CD14-positive monocyte (primary cell): ENCODE data around the gene CCR1. TPM values are rescaled to one million over a fixed set of nuclear protein-coding genes. Genes with fewer than 3 reads are reported as not detected.

Source experiments
- DNase-seq, 3 donors: peaks; one replicate each; pipeline ENCODE4 v3.0.0-alpha.2; 2011 to 2022
- H2AFZ ChIP-seq: 2 replicates; pipeline ENCODE4 v1.6.0; 2012; ENCODE audit warnings: mild to moderate bottlenecking, low read depth, low read length, inconsistent platforms; ENCODE audit not compliant: insufficient read depth, poor library complexity, severe bottlenecking
- H3K27ac ChIP-seq, 2 donors: 1 replicate in 1 of 2; 2 replicates in 1 of 2; pipeline ENCODE4 v1.5.1; 2012 to 2013; ENCODE audit warnings: low read length in 2 of 2, control low read depth in 1 of 2, inconsistent platforms in 1 of 2, low read depth in 1 of 2, mild to moderate bottlenecking in 1 of 2
- H3K27me3 ChIP-seq, 2 donors: one replicate each; pipeline versions ENCODE4 v1.6.0 to v1.6.1; 2011 to 2013; ENCODE audit warnings: low read length in 2 of 2; ENCODE audit not compliant: control insufficient read depth in 2 of 2, insufficient read depth in 2 of 2
- H3K36me3 ChIP-seq, 2 donors: replicated peaks in 1 of 2; 1 replicate in 1 of 2; 2 replicates in 1 of 2; pipeline versions ENCODE4 v1.5.1 to v1.6.1; 2012 to 2013; ENCODE audit warnings: low read length in 2 of 2, control low read depth in 1 of 2, inconsistent platforms in 1 of 2, mild to moderate bottlenecking in 1 of 2; ENCODE audit not compliant: insufficient read depth in 2 of 2, control insufficient read depth in 1 of 2
- H3K4me1 ChIP-seq, 2 donors: 1 replicate in 1 of 2; 2 replicates in 1 of 2; pipeline versions ENCODE4 v1.5.1 to v1.6.1; 2012 to 2013; ENCODE audit warnings: low read length in 2 of 2, control low read depth in 1 of 2, inconsistent platforms in 1 of 2, mild to moderate bottlenecking in 1 of 2, moderate library complexity in 1 of 2; ENCODE audit not compliant: insufficient read depth in 2 of 2, control insufficient read depth in 1 of 2
- H3K4me2 ChIP-seq: replicated peaks from 2 replicates; pipeline ENCODE3; 2012; ENCODE audit warnings: low read length, moderate library complexity, mild to moderate bottlenecking; ENCODE audit not compliant: poor library complexity, severe bottlenecking; ENCODE audit errors: extremely low read depth
- H3K4me3 ChIP-seq, 3 experiments: fragments of 200-600 bp in 1 of 3; sonication (generic) in 1 of 3; replicated peaks in 1 of 3; 1 replicate in 2 of 3; 2 replicates in 1 of 3; pipeline ENCODE4 v1.5.1; 2011 to 2013; ENCODE audit warnings: low read length in 3 of 3, mild to moderate bottlenecking in 3 of 3, control low read depth in 2 of 3, low read depth in 2 of 3, inconsistent platforms in 1 of 3, moderate library complexity in 1 of 3
- H3K79me2 ChIP-seq: 2 replicates; pipeline ENCODE4 v1.6.0; 2012; ENCODE audit warnings: mild to moderate bottlenecking, control low read depth, inconsistent platforms, low read length, moderate library complexity; ENCODE audit not compliant: insufficient read depth
- H3K9ac ChIP-seq: 2 replicates; pipeline ENCODE4 v1.6.0; 2017; ENCODE audit warnings: low read length, mild to moderate bottlenecking; ENCODE audit not compliant: insufficient read depth, poor library complexity, severe bottlenecking
- H3K9me3 ChIP-seq, 2 donors: replicated peaks in 1 of 2; 1 replicate in 1 of 2; 2 replicates in 1 of 2; pipeline versions ENCODE4 v1.5.1 to v1.6.1; 2012 to 2013; ENCODE audit warnings: low read length in 2 of 2, control low read depth in 1 of 2; ENCODE audit not compliant: control insufficient read depth in 1 of 2, insufficient read depth in 1 of 2
- H4K20me1 ChIP-seq: 2 replicates; pipeline ENCODE4 v1.6.0; 2012; ENCODE audit warnings: mild to moderate bottlenecking, low read length, control low read depth, moderate library complexity; ENCODE audit not compliant: insufficient read depth
- H3K27ac Mint-ChIP-seq, 7 donors: one replicate each; pipeline ENCODE4 v1.8.0; 2020; ENCODE audit warnings: mild to moderate bottlenecking in 7 of 7, mixed read lengths in 7 of 7, moderate library complexity in 6 of 7, inconsistent platforms in 2 of 7
- H3K27me3 Mint-ChIP-seq, 3 donors: one replicate each; pipeline ENCODE4 v1.8.0; 2021 to 2022; ENCODE audit warnings: low read depth in 3 of 3, mild to moderate bottlenecking in 3 of 3, mixed read lengths in 3 of 3, moderate library complexity in 3 of 3, inconsistent platforms in 1 of 3
- H3K36me3 Mint-ChIP-seq, 2 donors: one replicate each; pipeline ENCODE4 v1.8.0; 2020; ENCODE audit warnings: mixed read lengths in 2 of 2, inconsistent platforms in 1 of 2, mild to moderate bottlenecking in 1 of 2
- H3K4me1 Mint-ChIP-seq: one replicate; pipeline ENCODE4 v1.8.0; 2020; ENCODE audit warnings: mild to moderate bottlenecking, mixed read lengths
- H3K4me3 Mint-ChIP-seq, 2 donors: one replicate each; pipeline ENCODE4 v1.8.0; 2020; ENCODE audit warnings: mild to moderate bottlenecking in 2 of 2, mixed read lengths in 2 of 2, moderate library complexity in 1 of 2
- H3K9me3 Mint-ChIP-seq, 7 donors: one replicate each; pipeline ENCODE4 v1.8.0; 2020 to 2022; ENCODE audit warnings: mixed read lengths in 7 of 7, mild to moderate bottlenecking in 6 of 7, moderate library complexity in 6 of 7, inconsistent platforms in 2 of 7
- WGBS: methylation state at CpG from one replicate; pipeline ENCODE4 v1.1.5; 2013; ENCODE audit warnings: missing lambda C conversion rate; ENCODE audit not compliant: insufficient coverage; 5-methylcytosine and 5-hydroxymethylcytosine counted together
- intact Hi-C, 2 donors: fragments of 100-400 bp; cut with micrococcal nuclease; formaldehyde crosslinking; loops; one replicate each; pipeline versions ENCODE4 v1.15.0 to v1.15.1; 2023
- polyA plus RNA-seq, 3 donors: library from polyadenylated mRNA; depleted of rRNA in 1 of 3; unstranded in 2 of 3; stranded (reverse) in 1 of 3; fragments of 300-500 nt in 2 of 3; fragments of >200 nt in 1 of 3; fragmentation: Illumina TruSeq in 2 of 3; gene quantifications; 1 replicate in 2 of 3; 2 replicates in 1 of 3; pipeline ENCODE4 v1.2.3, GENCODE V29; 2012 to 2021
- TF ChIP-seq, protein P1 (sequence below): fragments of 200-600 bp; IDR thresholded peaks from one replicate; pipeline ENCODE4 v1.8.0; 2022; ENCODE audit warnings: antibody characterized with exemption, mild to moderate bottlenecking

CCR1 gene
- polyA plus RNA-seq, 3 donors: 56.7 to 304 (median 233) TPM

DNA sequence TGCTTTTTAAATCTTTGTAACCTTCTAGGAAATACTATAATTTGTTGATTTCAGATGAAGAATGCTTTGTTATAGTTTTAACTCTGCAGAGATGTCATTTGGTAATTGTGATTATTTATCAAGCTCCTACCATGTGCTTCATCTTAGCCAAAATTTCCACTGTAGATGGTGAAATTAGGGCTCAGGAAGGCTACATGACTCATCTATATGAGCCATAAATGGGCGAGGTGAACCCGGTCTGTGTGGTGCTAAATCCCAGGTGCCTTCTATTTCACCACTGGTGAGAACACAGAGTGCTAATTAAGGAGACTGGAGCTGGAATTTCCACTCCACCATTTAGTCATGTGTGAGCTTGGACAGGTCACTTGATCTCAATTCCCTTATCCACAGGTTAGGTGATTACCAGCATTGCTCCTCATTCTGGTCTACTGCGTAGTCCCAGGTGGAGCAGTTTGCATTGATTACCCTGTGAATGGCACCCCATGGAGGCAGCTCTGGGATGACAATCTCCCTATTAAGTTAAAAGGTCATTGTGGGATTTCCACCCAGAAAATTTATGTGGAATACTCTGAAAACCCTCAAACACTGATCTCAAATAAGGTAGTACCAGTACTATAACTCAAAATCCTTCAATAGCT is 31.3 kb upstream of the CCR1 start:
- H3K27me3 Mint-ChIP-seq: peaks cover 0 to 4% (median 2%) of the 10 kb centered on the region in 3 donors

DNA sequence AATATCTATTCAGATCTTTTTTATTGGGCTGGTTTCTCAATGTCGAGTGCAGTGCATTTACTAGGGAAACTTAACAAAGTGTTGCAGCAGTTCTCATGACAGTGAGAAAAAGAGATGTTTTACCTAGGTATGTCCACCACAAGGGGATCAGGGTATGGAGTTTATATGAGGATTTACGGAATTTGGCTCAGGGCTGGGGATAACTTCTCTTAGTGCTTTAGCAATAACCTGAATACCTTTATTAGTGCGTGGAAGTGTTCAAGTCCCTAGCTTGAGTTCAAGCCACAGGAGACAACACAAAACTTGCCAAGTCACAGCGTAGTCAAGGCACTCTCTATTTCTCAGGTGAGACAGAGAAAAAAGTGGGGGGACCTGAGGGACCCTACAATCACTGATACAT is 30.3 kb upstream of the CCR1 start:
- H3K9me3 Mint-ChIP-seq: peaks cover 0 to 2% (median 0%) of the 10 kb centered on the region in 7 donors
- no peak overlapping the region for H3K4me3 Mint-ChIP-seq
- intact Hi-C loops: no loop called here
- no peak for DNase-seq
- peaks cover 0 to 2% of the 10 kb centered on the region in 2 donors for H3K36me3 Mint-ChIP-seq
- Histone ChIP-seq H3K27ac (no peak overlapping the region), H3K4me1 (peaks cover 29 to 33% of the 10 kb centered on the region in 2 donors), H3K9ac (no peak overlapping the region), H3K4me2 (no peak overlapping the region), H3K9me3 (no peaks in the 10 kb centered on the region), H3K4me3 (no peak overlapping the region), H3K27me3 (no peaks in the 10 kb centered on the region), H3K79me2 (no peaks in the 10 kb centered on the region), H4K20me1 (no peaks in the 10 kb centered on the region), H3K36me3 (no peaks in the 10 kb centered on the region), H2AFZ (no peak overlapping the region)
- H3K27me3 Mint-ChIP-seq: peaks cover 0 to 4% (median 2%) of the 10 kb centered on the region in 3 donors
- TF ChIP-seq, protein P1, sequence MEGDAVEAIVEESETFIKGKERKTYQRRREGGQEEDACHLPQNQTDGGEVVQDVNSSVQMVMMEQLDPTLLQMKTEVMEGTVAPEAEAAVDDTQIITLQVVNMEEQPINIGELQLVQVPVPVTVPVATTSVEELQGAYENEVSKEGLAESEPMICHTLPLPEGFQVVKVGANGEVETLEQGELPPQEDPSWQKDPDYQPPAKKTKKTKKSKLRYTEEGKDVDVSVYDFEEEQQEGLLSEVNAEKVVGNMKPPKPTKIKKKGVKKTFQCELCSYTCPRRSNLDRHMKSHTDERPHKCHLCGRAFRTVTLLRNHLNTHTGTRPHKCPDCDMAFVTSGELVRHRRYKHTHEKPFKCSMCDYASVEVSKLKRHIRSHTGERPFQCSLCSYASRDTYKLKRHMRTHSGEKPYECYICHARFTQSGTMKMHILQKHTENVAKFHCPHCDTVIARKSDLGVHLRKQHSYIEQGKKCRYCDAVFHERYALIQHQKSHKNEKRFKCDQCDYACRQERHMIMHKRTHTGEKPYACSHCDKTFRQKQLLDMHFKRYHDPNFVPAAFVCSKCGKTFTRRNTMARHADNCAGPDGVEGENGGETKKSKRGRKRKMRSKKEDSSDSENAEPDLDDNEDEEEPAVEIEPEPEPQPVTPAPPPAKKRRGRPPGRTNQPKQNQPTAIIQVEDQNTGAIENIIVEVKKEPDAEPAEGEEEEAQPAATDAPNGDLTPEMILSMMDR: no peak
- WGBS: 100% methylated on average over 1 of the region's 4 CpGs
- peaks cover 33% of the 10 kb centered on the region for H3K4me1 Mint-ChIP-seq
- H3K27ac Mint-ChIP-seq: no peak overlapping the region

More for the DNA sequence above, 31.3 kb upstream of the CCR1 start:
- 35% methylated on average over 2 of the region's 3 CpGs for WGBS
- H3K36me3 ChIP-seq: no peaks in the 10 kb centered on the region
- no peak overlapping the region for H2AFZ ChIP-seq
- intact Hi-C loops: no loop called here
- H3K4me3 ChIP-seq: no peak overlapping the region
- H3K4me3 Mint-ChIP-seq: no peak overlapping the region
- no peaks in the 10 kb centered on the region for H3K27me3 ChIP-seq
- no peaks in the 10 kb centered on the region for H3K9me3 ChIP-seq
- no peak overlapping the region for H3K9ac ChIP-seq
- no peak overlapping the region for H3K27ac ChIP-seq
- H3K4me1 ChIP-seq: peaks cover 25 to 28% of the 10 kb centered on the region in 2 donors
- H4K20me1 ChIP-seq: no peaks in the 10 kb centered on the region
- H3K4me1 Mint-ChIP-seq: peaks cover 30% of the 10 kb centered on the region
- H3K36me3 Mint-ChIP-seq: peaks cover 0 to 2% of the 10 kb centered on the region in 2 donors
- H3K79me2 ChIP-seq: no peaks in the 10 kb centered on the region
- TF ChIP-seq, protein P1: no peak
- H3K27ac Mint-ChIP-seq: no peak overlapping the region
- DNase-seq: peak in 2 of 3 donors; percentile 12 to 48
- H3K4me2 ChIP-seq: no peak overlapping the region
- peaks cover 0 to 2% (median 0%) of the 10 kb centered on the region in 7 donors for H3K9me3 Mint-ChIP-seq
